Mesenchymal stem cell (in vitro differentiated cells and primary cell): ENCODE results near the gene YWHAH.
"Not testable (repeated sequence)": the region's sequence is repeated elsewhere in the genome, so short reads cannot be mapped to it uniquely, and the experiment has no call there.

Source experiments
- DNase-seq: peaks from one replicate; pipeline ENCODE4 v3.0.0-alpha.2; 2013
- H2AFZ ChIP-seq: one replicate; pipeline ENCODE4 v1.6.1; 2013; ENCODE audit warnings: low read depth, mild to moderate bottlenecking, control low read depth, inconsistent platforms, low read length, moderate library complexity
- H2AK5ac ChIP-seq: 2 replicates; pipeline ENCODE4 v1.6.1; 2013; ENCODE audit warnings: low read length, moderate library complexity, mild to moderate bottlenecking, inconsistent platforms; ENCODE audit not compliant: severe bottlenecking
- H2BK120ac ChIP-seq: one replicate; pipeline ENCODE4 v1.6.1; 2013; ENCODE audit warnings: low read depth, mild to moderate bottlenecking, inconsistent platforms, low read length, moderate library complexity
- H2BK12ac ChIP-seq, 2 experiments: one replicate each; pipeline ENCODE4 v1.6.1; 2013; ENCODE audit warnings: inconsistent platforms in 2 of 2, low read length in 2 of 2, mild to moderate bottlenecking in 2 of 2, moderate library complexity in 2 of 2, control low read depth in 1 of 2
- H2BK15ac ChIP-seq: one replicate; pipeline ENCODE4 v1.6.1; 2013; ENCODE audit warnings: mild to moderate bottlenecking, low read depth, inconsistent platforms; ENCODE audit not compliant: poor library complexity, severe bottlenecking
- H2BK5ac ChIP-seq: 2 replicates; pipeline ENCODE4 v1.6.1; 2013; ENCODE audit warnings: low read depth, mild to moderate bottlenecking, low read length, control low read depth, inconsistent platforms; ENCODE audit not compliant: poor library complexity, severe bottlenecking
- H3K14ac ChIP-seq, 2 experiments: one replicate each; pipeline ENCODE4 v1.6.1; 2013; ENCODE audit warnings: inconsistent platforms in 2 of 2, low read length in 2 of 2, control low read depth in 1 of 2, mild to moderate bottlenecking in 1 of 2, moderate library complexity in 1 of 2
- H3K18ac ChIP-seq, 2 experiments: one replicate each; pipeline ENCODE4 v1.6.1; 2013; ENCODE audit warnings: inconsistent platforms in 2 of 2, low read length in 2 of 2, control low read depth in 1 of 2, low read depth in 1 of 2, mild to moderate bottlenecking in 1 of 2
- H3K23ac ChIP-seq, 2 experiments: one replicate each; pipeline ENCODE4 v1.6.1; 2013; ENCODE audit warnings: inconsistent platforms in 2 of 2, low read length in 2 of 2, mild to moderate bottlenecking in 2 of 2, moderate library complexity in 2 of 2, control low read depth in 1 of 2
- H3K27ac ChIP-seq: 2 replicates; pipeline ENCODE4 v1.5.1; 2013; ENCODE audit warnings: mild to moderate bottlenecking, moderate library complexity, low read length, control low read depth, inconsistent platforms; ENCODE audit not compliant: poor library complexity, severe bottlenecking
- H3K27me3 ChIP-seq, 2 experiments: 2 replicates each; pipeline versions ENCODE4 v1.6.1 to v1.7.0; 2013; ENCODE audit warnings: low read length in 2 of 2, mild to moderate bottlenecking in 2 of 2, moderate library complexity in 2 of 2, control low read depth in 1 of 2, inconsistent platforms in 1 of 2; ENCODE audit not compliant: control insufficient read depth in 1 of 2, insufficient read depth in 1 of 2
- H3K36me3 ChIP-seq, 2 experiments: 2 replicates each; pipeline versions ENCODE4 v1.6.1 to v1.7.0; 2013; ENCODE audit warnings: low read length in 2 of 2, control low read depth in 1 of 2, inconsistent platforms in 1 of 2, low read depth in 1 of 2, mild to moderate bottlenecking in 1 of 2; ENCODE audit not compliant: insufficient read depth in 2 of 2, control insufficient read depth in 1 of 2
- H3K4ac ChIP-seq, 2 experiments: one replicate each; pipeline ENCODE4 v1.6.1; 2013; ENCODE audit warnings: inconsistent platforms in 2 of 2, low read length in 2 of 2, mild to moderate bottlenecking in 2 of 2, moderate library complexity in 2 of 2, control low read depth in 1 of 2, low read depth in 1 of 2
- H3K4me1 ChIP-seq: 2 replicates; pipeline ENCODE4 v1.6.1; 2013; ENCODE audit warnings: low read depth, low read length, control low read depth; ENCODE audit not compliant: control insufficient read depth, insufficient read depth
- H3K4me2 ChIP-seq: 2 replicates; pipeline ENCODE4 v1.6.1; 2013; ENCODE audit warnings: low read length, mild to moderate bottlenecking, inconsistent platforms; ENCODE audit not compliant: poor library complexity, severe bottlenecking
- H3K4me3 ChIP-seq, 2 experiments: 2 replicates each; pipeline versions ENCODE4 v1.5.1 to v1.7.0; 2013; ENCODE audit warnings: low read length in 2 of 2, mild to moderate bottlenecking in 2 of 2, control low read depth in 1 of 2, low read depth in 1 of 2; ENCODE audit not compliant: insufficient read depth in 1 of 2
- H3K79me1 ChIP-seq: replicated peaks from 2 replicates; pipeline ENCODE4 v1.6.1; 2013; ENCODE audit warnings: mild to moderate bottlenecking, control low read depth, low read length, inconsistent platforms; ENCODE audit not compliant: poor library complexity, severe bottlenecking
- H3K9ac ChIP-seq: 2 replicates; pipeline ENCODE4 v1.7.0; 2013; ENCODE audit warnings: mild to moderate bottlenecking, low read length, moderate library complexity
- H3K9me3 ChIP-seq: 2 replicates; pipeline ENCODE4 v1.7.0; 2013; ENCODE audit warnings: mild to moderate bottlenecking, low read length; ENCODE audit not compliant: control insufficient read depth
- H4K8ac ChIP-seq: one replicate; pipeline ENCODE4 v1.6.1; 2013; ENCODE audit warnings: inconsistent platforms, mild to moderate bottlenecking, low read length, moderate library complexity
- H4K91ac ChIP-seq: one replicate; pipeline ENCODE4 v1.6.1; 2013; ENCODE audit warnings: mild to moderate bottlenecking, low read length, inconsistent platforms
- WGBS: methylation state at CpG from one replicate; pipeline ENCODE4 v1.1.7; 2013; ENCODE audit warnings: mixed read lengths; 5-methylcytosine and 5-hydroxymethylcytosine counted together

Gene YWHAH

DNA sequence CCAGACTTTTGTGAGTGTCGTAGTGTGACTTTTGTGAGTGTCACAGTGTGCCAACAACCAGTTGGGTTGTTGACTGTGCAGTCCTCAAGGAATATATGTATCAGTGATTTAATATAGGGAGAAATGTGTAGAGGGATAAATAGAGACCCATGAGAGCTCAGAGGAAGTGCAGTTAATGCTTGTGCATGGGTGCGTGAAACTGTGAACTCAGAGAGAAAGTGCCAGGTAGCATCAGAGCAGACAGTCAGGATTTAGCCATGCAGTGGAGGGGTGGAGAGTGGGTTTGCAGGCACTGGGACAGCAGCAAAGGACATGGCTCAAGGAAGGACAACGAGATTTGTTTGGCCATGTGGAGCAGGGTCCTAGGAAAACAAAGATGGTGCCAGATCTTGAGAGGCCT, 33.6 kb downstream of the YWHAH start:
- Histone ChIP-seq H3K27ac (no peak overlapping the region), H3K14ac (no peak overlapping the region), H3K79me1 (no peaks in the 10 kb centered on the region), H3K4me2 (no peak overlapping the region), H3K36me3 (no peaks in the 10 kb centered on the region), H3K27me3 (peaks cover 0 to 2% of the 10 kb centered on the region in 2 experiments), H3K18ac (no peak overlapping the region), H2BK120ac (no peak overlapping the region), H4K8ac (no peak overlapping the region), H3K4me1 (peaks cover 7% of the 10 kb centered on the region), H3K4ac (no peak overlapping the region), H2BK12ac (no peak overlapping the region), H3K23ac (no peak overlapping the region), H2BK15ac (no peak overlapping the region), H2BK5ac (no peak overlapping the region), H4K91ac (no peak overlapping the region), H2AK5ac (no peak overlapping the region), H3K9ac (no peak overlapping the region), H2AFZ (no peak overlapping the region), H3K9me3 (no peaks in the 10 kb centered on the region), H3K4me3 (no peak overlapping the region)
- 98% methylated on average over 2 of the region's 3 CpGs for WGBS
- DNase-seq: no peak

DNA sequence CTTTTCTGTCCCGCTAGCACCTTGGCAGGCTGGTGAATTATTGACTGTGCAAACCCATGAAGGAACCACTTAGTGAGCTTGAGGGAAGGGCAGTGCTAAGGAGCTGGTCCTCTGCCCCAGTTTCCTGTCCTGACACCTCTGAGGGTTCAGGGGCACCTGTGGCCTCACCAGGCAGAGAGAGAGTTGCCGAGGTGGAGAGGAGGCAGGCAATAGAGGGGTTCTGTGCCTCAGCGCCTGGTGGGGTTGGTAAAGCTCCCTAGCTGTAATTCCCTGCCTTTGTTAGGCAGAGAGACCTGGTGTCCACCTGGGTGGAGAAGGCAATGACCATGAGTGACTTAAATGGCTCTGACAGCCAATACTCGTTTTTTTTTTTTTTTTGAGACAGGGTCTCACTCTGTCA, 36.3 kb downstream of the YWHAH start:
- no peak overlapping the region for H2BK15ac ChIP-seq
- no peak overlapping the region for H3K4me2 ChIP-seq
- H3K4me3 ChIP-seq: no peak overlapping the region
- H2AK5ac ChIP-seq: no peak overlapping the region
- no peak overlapping the region for H3K27ac ChIP-seq
- H2BK5ac ChIP-seq: no peak overlapping the region
- no peak overlapping the region for H3K18ac ChIP-seq
- H3K27me3 ChIP-seq: no peaks in the 10 kb centered on the region
- H3K79me1 ChIP-seq: no peaks in the 10 kb centered on the region
- H3K23ac ChIP-seq: no peak overlapping the region
- H2AFZ ChIP-seq: no peak overlapping the region
- H2BK120ac ChIP-seq: no peak overlapping the region
- H3K36me3 ChIP-seq: no peaks in the 10 kb centered on the region
- no peaks in the 10 kb centered on the region for H3K9me3 ChIP-seq
- WGBS: 73% methylated on average over 4 of the region's 4 CpGs
- no peak overlapping the region for H3K4ac ChIP-seq
- no peak overlapping the region for H4K91ac ChIP-seq
- H4K8ac ChIP-seq: no peak overlapping the region
- DNase-seq: no peak
- H3K4me1 ChIP-seq: peaks cover 6% of the 10 kb centered on the region
- no peak overlapping the region for H3K14ac ChIP-seq
- no peak overlapping the region for H2BK12ac ChIP-seq
- H3K9ac ChIP-seq: no peak overlapping the region

DNA sequence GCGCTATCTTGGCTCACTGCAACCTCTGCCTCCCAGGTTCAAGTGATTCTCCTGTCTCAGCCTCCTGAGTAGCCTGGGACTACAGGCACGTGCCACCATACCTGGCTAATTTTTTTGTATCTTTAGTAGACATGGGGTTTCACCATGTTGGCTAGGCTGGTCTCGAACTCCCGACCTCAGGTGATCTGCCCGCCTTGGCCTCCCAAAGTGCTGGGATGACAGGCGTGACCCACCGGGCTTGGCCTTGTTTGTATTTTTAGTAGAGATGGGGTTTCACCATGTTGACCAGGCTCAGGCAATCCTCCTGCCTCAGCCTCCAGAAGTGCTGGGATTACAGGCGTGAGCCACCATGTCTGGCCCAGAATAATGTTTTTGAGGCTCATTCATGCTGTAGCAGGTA, 37.6 kb downstream of the YWHAH start:
- not testable (repeated sequence) for H3K9ac ChIP-seq, H3K4me2 ChIP-seq, DNase-seq, H3K9me3 ChIP-seq, H3K18ac ChIP-seq, H2AFZ ChIP-seq, H2BK120ac ChIP-seq, H4K8ac ChIP-seq, H3K27me3 ChIP-seq, H3K4me1 ChIP-seq, H3K14ac ChIP-seq, H2BK15ac ChIP-seq, H4K91ac ChIP-seq, H3K4ac ChIP-seq, H3K79me1 ChIP-seq, H2AK5ac ChIP-seq, H2BK12ac ChIP-seq, H3K27ac ChIP-seq, H2BK5ac ChIP-seq, H3K23ac ChIP-seq, H3K4me3 ChIP-seq, H3K36me3 ChIP-seq
- 86% methylated on average over 8 of the region's 8 CpGs for WGBS

DNA sequence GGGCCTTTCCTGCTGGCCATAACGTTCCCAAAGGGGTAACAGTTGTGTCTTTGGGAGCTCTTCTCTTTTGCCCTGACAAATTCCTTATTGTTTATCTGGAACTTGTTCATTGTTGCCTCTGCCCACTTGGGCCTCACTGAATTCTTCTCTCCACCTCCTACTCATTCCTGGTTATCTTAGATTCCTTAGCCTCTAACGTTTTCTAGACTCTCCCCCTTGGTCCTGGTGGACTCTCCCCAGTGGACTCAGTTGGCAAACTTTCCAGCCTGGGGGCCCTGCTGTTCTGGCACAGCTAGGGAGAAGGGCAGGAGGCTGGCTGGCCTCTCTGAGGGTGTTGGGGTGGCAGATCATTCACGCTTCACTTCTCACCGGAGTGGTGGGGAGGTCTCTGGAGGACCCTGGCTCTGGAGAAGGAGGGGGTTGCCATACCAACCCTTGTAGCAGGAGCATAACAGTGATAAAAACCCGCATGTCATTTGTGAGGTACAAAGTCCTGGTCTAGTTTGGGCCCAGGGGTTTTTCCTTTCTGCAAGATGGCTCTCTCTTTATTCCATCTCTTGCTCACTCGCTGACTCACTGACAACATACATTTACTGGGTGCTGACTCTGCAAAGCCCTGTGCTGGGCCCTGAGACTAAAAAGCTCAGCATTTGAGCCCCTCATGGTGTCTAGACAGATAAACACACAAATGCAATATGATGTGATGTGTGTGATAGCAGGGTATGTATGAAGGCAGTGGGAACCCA, 39.7 kb downstream of the YWHAH start:
- Histone ChIP-seq H2BK15ac (no peak overlapping the region), H2BK120ac (no peak overlapping the region), H3K18ac (no peak overlapping the region), H3K14ac (no peak overlapping the region), H2AK5ac (no peak overlapping the region), H2BK5ac (no peak overlapping the region), H3K4me2 (no peak overlapping the region), H2BK12ac (no peak overlapping the region), H3K36me3 (no peaks in the 10 kb centered on the region), H3K9me3 (no peaks in the 10 kb centered on the region), H2AFZ (no peak overlapping the region), H3K27ac (no peak overlapping the region), H3K79me1 (no peaks in the 10 kb centered on the region), H3K9ac (no peak overlapping the region), H3K27me3 (peaks cover 3 to 5% of the 10 kb centered on the region in 2 experiments), H3K4me3 (no peak overlapping the region), H3K23ac (no peak overlapping the region), H4K91ac (no peak overlapping the region), H3K4me1 (peaks cover 4% of the 10 kb centered on the region), H3K4ac (no peak overlapping the region), H4K8ac (no peak overlapping the region)
- WGBS: 63% methylated on average over 6 of the region's 6 CpGs
- no peak for DNase-seq
